Effector CD8-positive, alpha-beta T cell (primary cell): ENCODE data around the gene ATAD3B.
"Not testable (repeated sequence)": the region's sequence is repeated elsewhere in the genome, so short reads cannot be mapped to it uniquely, and the experiment has no call there.

Source experiments
- DNase-seq: peaks from one replicate; lab custom pipeline; 2025; lab: John Stamatoyannopoulos, UW

The ATAD3B gene

GRCh38 chr1:1513675-1514074 lies 42.1 kb downstream of the ATAD3B start:
- DNase-seq = not testable (repeated sequence)

DNA sequence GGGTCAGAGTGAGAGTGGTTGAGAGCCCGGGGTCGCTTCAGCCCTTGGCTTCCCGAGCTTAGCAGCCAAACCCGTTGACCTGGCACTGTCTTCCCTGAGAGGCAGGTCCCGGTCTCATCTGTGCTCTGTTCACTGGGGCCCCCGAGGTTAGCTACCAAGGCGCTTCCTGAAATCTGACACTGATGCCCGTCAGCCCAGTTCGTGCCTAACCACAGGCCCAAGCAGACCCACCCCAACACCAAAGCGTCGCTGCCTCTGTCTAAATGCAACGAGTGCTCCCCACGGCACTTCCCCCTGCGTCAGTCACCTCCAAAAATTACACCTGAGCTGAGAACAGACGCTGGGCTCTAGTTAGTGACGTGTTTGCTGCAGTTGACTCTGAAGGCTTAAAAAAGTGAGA lies 42.8 kb downstream of the ATAD3B start:
- not testable (repeated sequence) for DNase-seq

- DNase-seq = not testable (repeated sequence)
Observed at GRCh38 chr1:1516923-1517322, 45.4 kb downstream of the ATAD3B start.

DNA sequence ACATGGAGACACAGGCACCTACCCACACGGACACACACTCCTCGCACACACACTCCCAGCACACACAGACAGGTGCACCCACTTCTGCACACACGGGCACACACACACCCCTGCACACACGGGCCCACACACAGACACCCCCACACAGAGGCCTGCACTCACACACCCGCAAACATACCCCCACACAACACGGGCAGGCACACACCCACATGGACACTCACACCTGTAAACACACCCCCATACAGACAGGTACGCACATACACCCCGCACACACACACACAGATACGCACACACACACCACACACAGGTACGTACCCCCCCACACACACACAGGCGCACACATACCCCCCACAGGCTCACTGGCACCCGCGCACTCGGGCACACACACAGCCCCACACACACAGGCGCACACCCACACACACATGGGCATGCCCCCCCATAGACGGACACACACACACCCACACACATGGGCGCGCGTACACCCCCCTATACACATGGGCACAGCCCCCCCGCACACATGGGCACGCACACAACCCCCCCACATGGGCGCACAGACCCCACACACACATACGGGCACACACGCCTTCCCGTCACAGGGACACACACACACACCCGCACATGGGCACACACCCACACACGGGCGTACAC lies 46.5 kb downstream of the ATAD3B start:
- DNase-seq = no peak

GRCh38 chr1:1518621-1519007 lies 47.0 kb downstream of the ATAD3B start:
- not testable (repeated sequence) for DNase-seq

DNA sequence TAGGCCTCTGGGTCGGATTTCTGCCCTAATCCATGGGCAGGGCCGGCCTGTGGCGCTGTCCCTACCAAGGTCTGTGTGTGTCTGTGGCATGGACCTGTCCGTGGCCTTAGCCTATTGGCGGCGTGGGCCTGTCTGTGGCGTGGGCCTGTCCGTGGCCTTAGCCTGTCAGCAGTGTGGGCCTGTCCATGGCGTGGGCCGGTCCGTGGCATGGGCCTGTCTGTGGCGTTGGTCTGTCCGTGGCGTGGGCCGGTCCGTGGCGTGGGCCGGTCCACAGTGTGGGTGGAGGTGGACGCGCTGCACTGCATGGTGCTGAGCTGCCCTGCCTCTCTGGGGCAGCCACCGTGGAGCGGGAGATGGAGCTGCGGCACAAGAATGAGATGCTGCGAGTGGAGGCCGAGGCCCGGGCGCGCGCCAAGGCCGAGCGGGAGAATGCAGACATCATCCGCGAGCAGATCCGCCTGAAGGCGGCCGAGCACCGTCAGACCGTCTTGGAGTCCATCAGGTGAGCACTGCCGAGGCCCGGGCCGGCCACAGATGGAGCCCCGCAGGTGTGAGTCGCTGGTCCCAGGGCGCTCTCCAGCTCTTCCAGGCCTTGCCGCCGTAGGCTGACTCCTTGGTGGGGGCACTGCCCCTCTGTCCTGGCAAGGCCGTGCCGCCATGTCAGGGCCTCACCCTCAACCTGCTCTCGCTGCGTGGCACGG lies 48.4 kb downstream of the ATAD3B start:
- not testable (repeated sequence) for DNase-seq

DNA sequence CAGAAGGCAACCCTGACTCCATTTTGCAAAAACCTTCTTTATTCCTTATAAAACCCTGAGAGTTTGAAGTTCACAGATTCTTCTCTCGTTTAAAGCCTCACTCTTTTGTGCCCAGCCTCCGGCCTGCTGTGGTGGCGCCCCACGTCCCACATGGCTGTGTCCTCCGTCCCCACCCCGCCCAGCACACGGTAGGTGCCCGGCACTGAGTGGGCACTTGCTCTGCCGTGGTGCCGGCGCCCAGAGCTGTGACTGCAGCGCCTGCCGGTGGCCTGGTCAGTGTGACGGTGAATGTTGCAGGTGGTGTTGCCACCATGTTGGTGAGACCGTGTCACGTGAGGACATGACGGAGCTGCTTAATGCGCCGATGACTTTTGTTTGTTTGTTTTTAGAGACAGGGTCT lies 49.8 kb downstream of the ATAD3B start:
- DNase-seq = no peak

GRCh38 chr1:1522536-1522935 lies 51.0 kb downstream of the ATAD3B start:
- DNase-seq = not testable (repeated sequence)

GRCh38 chr1:1523226-1523625 lies 51.7 kb downstream of the ATAD3B start:
- DNase-seq = not testable (repeated sequence)

GRCh38 chr1:1523651-1524050 lies 52.1 kb downstream of the ATAD3B start:
- DNase-seq = not testable (repeated sequence)

- not testable (repeated sequence) for DNase-seq
Observed at GRCh38 chr1:1524750-1525383, 53.3 kb downstream of the ATAD3B start.

- not testable (repeated sequence) for DNase-seq
Observed at GRCh38 chr1:1526476-1526875, 54.9 kb downstream of the ATAD3B start.

- no peak for DNase-seq
Observed at GRCh38 chr1:1527092-1527816, 55.7 kb downstream of the ATAD3B start.

DNA sequence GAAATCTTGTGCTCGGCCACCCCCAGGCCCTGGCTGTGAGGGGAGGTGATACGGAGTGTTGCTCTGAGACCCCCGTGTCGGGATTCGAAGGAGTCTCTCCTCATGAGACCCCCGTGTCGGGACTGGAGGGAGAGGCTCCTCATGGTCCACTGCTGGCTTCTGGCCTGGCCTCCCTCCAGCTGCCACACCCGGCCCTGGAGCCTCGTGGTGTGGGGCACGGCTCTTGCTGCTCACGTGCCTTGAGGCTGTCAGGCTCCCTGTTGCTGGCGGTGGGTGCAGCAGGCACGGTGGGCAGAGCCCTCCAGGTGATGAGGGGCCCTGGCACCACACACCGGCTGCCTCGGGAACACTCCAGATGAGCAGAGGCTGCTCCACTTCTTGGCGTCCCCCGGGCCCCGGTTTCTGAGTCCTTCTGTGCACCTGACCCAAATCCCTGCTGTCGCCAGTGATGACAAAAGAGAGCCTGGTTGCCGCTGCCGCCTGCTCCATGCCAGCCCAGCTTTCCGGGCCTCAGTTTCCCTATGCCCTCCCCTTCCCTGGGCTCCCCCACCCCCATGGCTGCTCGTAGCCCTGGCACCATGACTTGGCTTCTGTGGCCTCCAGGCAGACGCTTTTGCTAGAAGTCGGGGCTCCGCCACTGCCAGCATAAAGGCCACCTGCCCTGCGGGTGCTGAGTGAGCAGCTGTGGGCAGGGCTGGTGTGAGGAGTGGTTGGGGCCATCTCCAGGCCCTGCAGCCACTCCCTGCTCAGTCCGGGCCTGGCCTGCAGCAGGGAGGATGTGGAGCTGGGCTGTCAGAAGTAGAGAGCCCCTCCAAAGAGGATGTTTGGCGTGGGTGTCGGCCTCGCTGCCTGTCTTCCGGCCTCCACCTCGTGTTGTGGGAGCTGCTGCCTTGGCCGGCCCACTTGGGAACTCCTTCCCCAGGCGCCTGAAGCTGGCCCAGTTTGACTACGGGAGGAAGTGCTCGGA lies 57.0 kb downstream of the ATAD3B start:
- DNase-seq = no peak

- DNase-seq = no peak
Observed at GRCh38 chr1:1529321-1529720, 57.8 kb downstream of the ATAD3B start.

- no peak for DNase-seq
Observed at GRCh38 chr1:1529936-1530335, 58.4 kb downstream of the ATAD3B start.

DNA sequence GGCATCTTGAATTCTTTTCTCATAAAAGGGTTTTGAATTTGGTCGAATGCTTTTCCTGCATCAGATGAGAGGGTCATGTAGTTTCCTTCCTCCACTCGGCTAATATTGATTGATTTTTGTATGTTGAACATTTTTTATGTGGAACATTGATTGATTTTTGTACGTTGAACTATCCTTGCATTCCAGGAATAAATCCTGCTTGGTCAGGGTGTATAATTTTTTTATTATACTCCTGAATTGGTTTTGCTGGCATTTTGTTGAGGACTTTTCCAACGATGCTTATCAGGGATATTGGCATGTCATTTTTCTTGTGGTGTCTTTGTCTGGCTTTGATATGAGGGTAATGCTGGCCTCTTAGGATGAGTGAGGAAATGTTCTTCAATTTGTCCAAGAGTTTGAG lies 60.4 kb downstream of the ATAD3B start:
- no peak for DNase-seq

GRCh38 chr1:1533176-1533893 lies 61.8 kb downstream of the ATAD3B start:
- DNase-seq = not testable (repeated sequence)

GRCh38 chr1:1533894-1534291 lies 62.3 kb downstream of the ATAD3B start:
- DNase-seq = not testable (repeated sequence)

- DNase-seq = no peak
Observed at GRCh38 chr1:1534401-1535154, 63.0 kb downstream of the ATAD3B start.
